H1 (cell line): Measurements from ENCODE around the gene PRX. TPM values are rescaled to one million over a fixed set of nuclear protein-coding genes. Genes with fewer than 3 reads are reported as not detected.
A peak's percentile ranks its signal among the peaks of the same experiment; 100 is the strongest.

Source experiments
- CTCF ChIA-PET: fragments of 300-600 bp; sonication (Branson Sonifier 250); formaldehyde crosslinking; loops from one replicate; lab custom pipeline; 2021; ENCODE audit not compliant: partially characterized antibody; lab: Charles Lee
- POLR2A ChIA-PET: fragments of 300-600 bp; sonication (Branson Sonifier 250); formaldehyde crosslinking; loops from one replicate; lab custom pipeline; 2021; ENCODE audit warnings: inconsistent platforms; ENCODE audit not compliant: partially characterized antibody; lab: Charles Lee
- DNase-seq, 2 experiments: peaks; one replicate each; pipeline versions ENCODE4 v3.0.0 to v3.0.0-alpha.2; 2010 to 2022; ENCODE audit warnings: low spot score in 2 of 2, low read depth in 1 of 2, mixed read lengths in 1 of 2
- FAIRE-seq: peaks from 2 replicates; lab custom pipeline; 2011; peaks lifted over from hg19 to GRCh38; lab: Jason Lieb, UNC
- H2AFZ ChIP-seq: 2 replicates; pipeline ENCODE4 v1.8.1; 2012; ENCODE audit warnings: low read length, inconsistent platforms
- H2AK5ac ChIP-seq: 2 replicates; pipeline ENCODE4 v1.6.1; 2013; ENCODE audit warnings: low read depth, low read length
- H2BK120ac ChIP-seq: replicated peaks from 2 replicates; pipeline ENCODE3; 2013; ENCODE audit warnings: low read depth, low read length, inconsistent platforms
- H2BK12ac ChIP-seq: 2 replicates; pipeline ENCODE4 v1.6.1; 2013; ENCODE audit warnings: low read depth, low read length
- H2BK15ac ChIP-seq: 2 replicates; pipeline ENCODE4 v1.6.1; 2013; ENCODE audit warnings: low read length
- H2BK20ac ChIP-seq: 2 replicates; pipeline ENCODE4 v1.6.1; 2013; ENCODE audit warnings: low read length
- H2BK5ac ChIP-seq: 2 replicates; pipeline ENCODE4 v1.6.1; 2013; ENCODE audit warnings: low read depth, low read length
- H3K14ac ChIP-seq: 2 replicates; pipeline ENCODE4 v1.6.1; 2013; ENCODE audit warnings: inconsistent platforms; ENCODE audit not compliant: insufficient read length
- H3K18ac ChIP-seq: 2 replicates; pipeline ENCODE4 v1.6.1; 2013; ENCODE audit warnings: low read length; ENCODE audit errors: extremely low read depth
- H3K23ac ChIP-seq: 2 replicates; pipeline ENCODE4 v1.6.1; 2013; ENCODE audit warnings: inconsistent platforms; ENCODE audit not compliant: insufficient read length
- H3K23me2 ChIP-seq: 2 replicates; pipeline ENCODE4 v1.6.1; 2013; ENCODE audit warnings: low read depth, low read length
- H3K27ac ChIP-seq: 2 replicates; pipeline ENCODE4 v1.6.1; 2011; ENCODE audit warnings: low read depth, low read length, inconsistent platforms
- H3K27me3 ChIP-seq, 4 experiments: replicated peaks in 1 of 4; 1 replicate in 1 of 4; 2 replicates in 3 of 4; pipeline versions ENCODE4 v1.6.1 to v1.8.1; 2011 to 2013; ENCODE audit warnings: low read length in 3 of 4, mild to moderate bottlenecking in 3 of 4, inconsistent platforms in 2 of 4, mixed read lengths in 2 of 4, moderate library complexity in 1 of 4; ENCODE audit not compliant: control insufficient read depth in 3 of 4, insufficient read depth in 3 of 4; ENCODE audit errors: extremely low read depth in 1 of 4
- H3K36me3 ChIP-seq, 4 experiments: 2 replicates each; pipeline versions ENCODE4 v1.6.1 to v1.8.1; 2011 to 2013; ENCODE audit warnings: mild to moderate bottlenecking in 4 of 4, low read length in 3 of 4, moderate library complexity in 2 of 4, control low read depth in 1 of 4, inconsistent platforms in 1 of 4; ENCODE audit not compliant: insufficient read depth in 4 of 4, control insufficient read depth in 2 of 4
- H3K4ac ChIP-seq: replicated peaks from 2 replicates; pipeline ENCODE3; 2013; ENCODE audit warnings: low read length, low read depth, mixed read lengths, inconsistent platforms; ENCODE audit not compliant: insufficient read length
- H3K4me1 ChIP-seq, 4 experiments: replicated peaks in 1 of 4; 1 replicate in 1 of 4; 2 replicates in 3 of 4; pipeline versions ENCODE4 v1.6.1 to v1.8.1; 2011 to 2013; ENCODE audit warnings: low read length in 3 of 4, inconsistent platforms in 2 of 4, mixed read lengths in 1 of 4; ENCODE audit not compliant: insufficient read depth in 4 of 4, control insufficient read depth in 3 of 4
- H3K4me2 ChIP-seq, 2 experiments: 2 replicates each; pipeline versions ENCODE4 v1.6.1 to v1.8.1; 2011 to 2013; ENCODE audit warnings: low read depth in 2 of 2, low read length in 2 of 2, control low read depth in 1 of 2, inconsistent platforms in 1 of 2, mild to moderate bottlenecking in 1 of 2; ENCODE audit not compliant: insufficient read depth in 1 of 2
- H3K4me3 ChIP-seq, 4 experiments: fragments of 200-600, 300-600 bp in 1 of 4; sonication (generic), shearing (Covaris generic), sonication (Bioruptor Twin) in 1 of 4; 2 replicates each; pipeline versions ENCODE4 v1.5.1 to v1.8.1; 2011 to 2016; ENCODE audit warnings: low read length in 4 of 4, low read depth in 3 of 4, control low read depth in 2 of 4, inconsistent platforms in 2 of 4, mild to moderate bottlenecking in 2 of 4, mixed read lengths in 1 of 4, moderate library complexity in 1 of 4; ENCODE audit not compliant: insufficient read depth in 2 of 4; ENCODE audit errors: extremely low read depth in 1 of 4
- H3K56ac ChIP-seq: replicated peaks from 2 replicates; pipeline ENCODE3; 2013; ENCODE audit warnings: low read depth, mild to moderate bottlenecking, mixed read lengths, low read length, inconsistent platforms; ENCODE audit not compliant: insufficient read length
- H3K79me1 ChIP-seq: 2 replicates; pipeline ENCODE4 v1.6.1; 2013; ENCODE audit warnings: low read depth, low read length, control low read depth
- H3K79me2 ChIP-seq, 2 experiments: 2 replicates each; pipeline versions ENCODE4 v1.6.1 to v1.8.1; 2012 to 2013; ENCODE audit warnings: low read length in 2 of 2, mild to moderate bottlenecking in 2 of 2, inconsistent platforms in 1 of 2; ENCODE audit not compliant: insufficient read depth in 2 of 2, control insufficient read depth in 1 of 2
- H3K9ac ChIP-seq, 4 experiments: replicated peaks in 1 of 4; 1 replicate in 1 of 4; 2 replicates in 3 of 4; pipeline versions ENCODE4 v1.6.1 to v1.8.1; 2011 to 2013; ENCODE audit warnings: low read depth in 3 of 4, low read length in 3 of 4, control low read depth in 2 of 4, mild to moderate bottlenecking in 2 of 4, moderate library complexity in 2 of 4, inconsistent platforms in 1 of 4; ENCODE audit errors: extremely low read depth in 1 of 4
- H3K9me3 ChIP-seq, 2 experiments: 2 replicates each; pipeline versions ENCODE4 v1.6.1 to v1.8.1; 2012 to 2013; ENCODE audit warnings: mild to moderate bottlenecking in 2 of 2, moderate library complexity in 2 of 2, control low read depth in 1 of 2, inconsistent platforms in 1 of 2, low read depth in 1 of 2, low read length in 1 of 2, mixed read lengths in 1 of 2; ENCODE audit not compliant: insufficient read depth in 2 of 2
- H4K20me1 ChIP-seq, 2 experiments: replicated peaks in 1 of 2; 2 replicates each; pipeline versions ENCODE3 to v1.8.1; 2011 to 2013; ENCODE audit warnings: inconsistent platforms in 2 of 2, low read length in 2 of 2, mild to moderate bottlenecking in 1 of 2; ENCODE audit not compliant: insufficient read depth in 2 of 2, control insufficient read depth in 1 of 2
- H4K5ac ChIP-seq: 2 replicates; pipeline ENCODE4 v1.6.1; 2013; ENCODE audit warnings: low read length, low read depth, mixed read lengths, inconsistent platforms; ENCODE audit not compliant: insufficient read length
- H4K8ac ChIP-seq: 2 replicates; pipeline ENCODE4 v1.8.0; 2013; ENCODE audit warnings: mild to moderate bottlenecking, moderate library complexity, low read length, inconsistent platforms; ENCODE audit not compliant: insufficient read depth; ENCODE audit errors: extremely low read depth
- H4K91ac ChIP-seq: replicated peaks from 2 replicates; pipeline ENCODE3; 2013; ENCODE audit warnings: low read length, mixed read lengths, inconsistent platforms; ENCODE audit not compliant: insufficient read length
- BACH1 ChIP-seq: IDR thresholded peaks from 2 replicates; pipeline ENCODE4 v1.6.1; 2012; ENCODE audit warnings: low read length, improper control_type of control experiment
- HDAC2 ChIP-seq, 2 experiments: fragments of 300-600 bp in 1 of 2; sonication (generic) in 1 of 2; IDR thresholded peaks; 2 replicates each; pipeline ENCODE4 v1.6.1; 2011 to 2012; ENCODE audit warnings: low read depth in 2 of 2, low read length in 2 of 2, mild to moderate bottlenecking in 2 of 2, moderate library complexity in 2 of 2, borderline replicate concordance in 1 of 2, inconsistent platforms in 1 of 2
- MAFK ChIP-seq: IDR thresholded peaks from 2 replicates; pipeline ENCODE4 v1.6.1; 2012; ENCODE audit warnings: low read depth, mild to moderate bottlenecking, improper control_type of control experiment, low read length
- YY1 ChIP-seq: IDR thresholded peaks from 2 replicates; pipeline ENCODE4 v1.6.1; 2011; ENCODE audit warnings: low read depth, mild to moderate bottlenecking, low read length
- WGBS, 2 experiments: shearing (Covaris generic) in 1 of 2; methylation state at CpG; one replicate each; pipeline versions ENCODE4 v1.1.6 to v1.1.7; 2013 to 2015; ENCODE audit warnings: low lambda C conversion rate in 2 of 2, mixed read lengths in 2 of 2, inconsistent platforms in 1 of 2, low coverage in 1 of 2, missing lambda C conversion rate in 1 of 2; ENCODE audit not compliant: insufficient replicate concordance in 2 of 2, insufficient coverage in 1 of 2, insufficient read length in 1 of 2; ENCODE audit errors: extremely low coverage in 1 of 2, missing lambda C conversion rate in 1 of 2; 5-methylcytosine and 5-hydroxymethylcytosine counted together
- polyA plus RNA-seq, 7 experiments: library from polyadenylated mRNA; depleted of rRNA in 3 of 7; stranded (reverse) in 5 of 7; unstranded in 2 of 7; fragments of >200 nt in 5 of 7; fragments of 200-250 nt in 2 of 7; gene quantifications; 1 replicate in 5 of 7; 2 replicates in 1 of 7; 4 replicates in 1 of 7; pipeline versions ENCODE4 v1.2.1 to v1.2.3, GENCODE V29; 2011 to 2013; ENCODE audit warnings: missing spikeins in 2 of 7, mixed read lengths in 2 of 7
- total RNA-seq: library from RNA; stranded (reverse); fragmentation: NEBNext Ultra II Directional; extraction: Animal tissue kit (Norgen Biotek cat#: 25700); gene quantifications from 2 replicates; pipeline ENCODE4 v1.2.1, GENCODE V29; 2021

The PRX gene
- total and polyA plus RNA-seq, 2 of the 8 experiments (the other 6 are each of a cell fraction or from before 2014, with no cell fraction given) = 2.8 to 5.8 TPM

- no peak overlapping the region for H3K14ac ChIP-seq
- FAIRE-seq = no peak
- H2BK20ac ChIP-seq = no peak overlapping the region
- peaks cover 2% of the 10 kb centered on the region for H3K23me2 ChIP-seq
- H2BK5ac ChIP-seq = no peak overlapping the region
- no peak overlapping the region for H2BK15ac ChIP-seq
- H3K9me3 ChIP-seq = no peaks in the 10 kb centered on the region
- no peak overlapping the region; the same call in 1 of the 2 replicates for H3K27ac ChIP-seq
- peak overlapping the region in 1 of 4 experiments; percentile 20; a peak in 1 of 7 replicates for H3K9ac ChIP-seq
- no peak overlapping the region for H3K18ac ChIP-seq
- no peak overlapping the region for H4K8ac ChIP-seq
- no peak overlapping the region for H2AK5ac ChIP-seq
- H3K79me2 ChIP-seq = no peaks in the 10 kb centered on the region
- H3K56ac ChIP-seq = no peak overlapping the region
- H3K4me2 ChIP-seq = peak overlapping the region; percentile 76 to 89; a peak in 1 of 4 replicates
- no peak overlapping the region for H3K4me3 ChIP-seq
- no peak overlapping the region for H2AFZ ChIP-seq
- 91% methylated on average over 10 of the region's 16 CpGs; no CpG with 5 or more reads in 1 of the 2 experiments for WGBS, 2 experiments
- H4K91ac ChIP-seq = no peak overlapping the region
- H3K23ac ChIP-seq = no peak overlapping the region
- no peak overlapping the region for H4K5ac ChIP-seq
- H2BK12ac ChIP-seq = no peak overlapping the region
- CTCF ChIA-PET = interaction anchor here (0.6 to 4.0 kb wide), 4 partner anchors 13 to 45 kb away, joined by 3 to 19 read pairs (median 4); partner anchors contain the start of gene PRX
- H3K4me1 ChIP-seq = peaks cover 0 to 16% (median 10%) of the 10 kb centered on the region in 4 experiments; a peak in 6 of 7 replicates
- no peak overlapping the region for H2BK120ac ChIP-seq
- peaks cover 0 to 4% of the 10 kb centered on the region in 2 experiments for H4K20me1 ChIP-seq
- H3K27me3 ChIP-seq = no peaks in the 10 kb centered on the region
- POLR2A ChIA-PET = interaction anchor here (0.8 to 4.0 kb wide), 7 partner anchors 10 to 1000 kb away, joined by 3 to 23 read pairs (median 3); partner anchors contain the start of genes C19orf47 and PLD3
- H3K79me1 ChIP-seq = no peaks in the 10 kb centered on the region
- no peak for DNase-seq
- H3K4ac ChIP-seq = no peak overlapping the region
- H3K36me3 ChIP-seq = peaks cover 2 to 43% (median 13%) of the 10 kb centered on the region in 4 experiments; a peak in 7 of 8 replicates
- TF ChIP-seq BACH1 (no peak), HDAC2 (IDR thresholded peaks at IDR 0.05; ENCODE audit: borderline replicate concordance in 1 of 2, low read depth in 2 of 2, low read length in 2 of 2) (no peak), YY1 (no peak), MAFK (no peak)
Measured at GRCh38 chr19:40367577-40368434, 45.4 kb downstream of the PRX start.
